ENCODE results near the gene RHOBTB3.
"Not testable (repeated sequence)": the region's sequence is repeated elsewhere in the genome, so short reads cannot be mapped to it uniquely, and the experiment has no call there.

RHOBTB3 gene, protein sequence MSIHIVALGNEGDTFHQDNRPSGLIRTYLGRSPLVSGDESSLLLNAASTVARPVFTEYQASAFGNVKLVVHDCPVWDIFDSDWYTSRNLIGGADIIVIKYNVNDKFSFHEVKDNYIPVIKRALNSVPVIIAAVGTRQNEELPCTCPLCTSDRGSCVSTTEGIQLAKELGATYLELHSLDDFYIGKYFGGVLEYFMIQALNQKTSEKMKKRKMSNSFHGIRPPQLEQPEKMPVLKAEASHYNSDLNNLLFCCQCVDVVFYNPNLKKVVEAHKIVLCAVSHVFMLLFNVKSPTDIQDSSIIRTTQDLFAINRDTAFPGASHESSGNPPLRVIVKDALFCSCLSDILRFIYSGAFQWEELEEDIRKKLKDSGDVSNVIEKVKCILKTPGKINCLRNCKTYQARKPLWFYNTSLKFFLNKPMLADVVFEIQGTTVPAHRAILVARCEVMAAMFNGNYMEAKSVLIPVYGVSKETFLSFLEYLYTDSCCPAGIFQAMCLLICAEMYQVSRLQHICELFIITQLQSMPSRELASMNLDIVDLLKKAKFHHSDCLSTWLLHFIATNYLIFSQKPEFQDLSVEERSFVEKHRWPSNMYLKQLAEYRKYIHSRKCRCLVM

DNA sequence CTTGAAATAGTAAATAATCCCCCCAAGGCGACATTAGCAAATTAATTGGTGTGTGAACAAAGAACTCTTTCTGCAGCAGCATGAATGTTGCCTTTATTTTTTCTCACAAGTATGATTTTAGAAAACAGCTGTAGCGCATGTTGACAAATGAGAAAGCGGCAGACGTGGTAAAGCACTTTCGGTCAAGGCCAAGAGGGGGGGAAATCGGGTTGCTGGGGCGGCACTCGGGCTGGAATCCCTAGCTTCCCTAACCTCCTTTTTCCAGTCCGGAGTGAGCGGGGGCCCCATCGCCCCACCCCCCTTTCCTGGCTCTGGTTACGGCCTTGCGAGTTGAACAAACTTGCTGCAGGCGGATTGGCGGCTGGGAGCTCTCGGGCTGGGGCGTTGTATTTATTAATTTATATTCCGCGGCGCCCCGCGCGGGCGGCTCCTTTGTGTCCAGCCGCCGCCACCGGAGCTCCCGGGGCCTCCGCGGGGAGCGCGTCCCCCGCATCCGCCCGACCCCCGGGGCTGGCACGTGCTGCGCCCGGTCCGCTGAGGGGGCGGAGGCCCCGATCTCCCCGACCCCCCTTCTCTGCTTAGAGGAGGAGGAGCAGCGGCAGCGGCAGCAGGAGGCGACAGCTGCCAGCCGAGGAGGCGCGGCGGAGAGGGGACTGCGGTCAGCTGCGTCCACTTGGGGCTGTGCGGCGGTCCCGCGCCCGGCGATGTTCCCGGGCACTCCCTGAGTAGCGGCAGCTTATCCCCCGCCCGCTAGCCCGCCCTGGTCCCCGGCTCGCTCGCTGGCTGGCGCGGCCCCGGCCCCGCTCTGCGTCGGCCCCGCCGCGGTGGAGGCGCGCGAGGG is at the start of gene RHOBTB3:
RHOBTB3 (plus strand) TSS at position 607 of the 841 bp plus-strand sequence. CDS start 347 bp downstream, outside the sequence.
- DNase-seq, result peak; percentile 85

DNA sequence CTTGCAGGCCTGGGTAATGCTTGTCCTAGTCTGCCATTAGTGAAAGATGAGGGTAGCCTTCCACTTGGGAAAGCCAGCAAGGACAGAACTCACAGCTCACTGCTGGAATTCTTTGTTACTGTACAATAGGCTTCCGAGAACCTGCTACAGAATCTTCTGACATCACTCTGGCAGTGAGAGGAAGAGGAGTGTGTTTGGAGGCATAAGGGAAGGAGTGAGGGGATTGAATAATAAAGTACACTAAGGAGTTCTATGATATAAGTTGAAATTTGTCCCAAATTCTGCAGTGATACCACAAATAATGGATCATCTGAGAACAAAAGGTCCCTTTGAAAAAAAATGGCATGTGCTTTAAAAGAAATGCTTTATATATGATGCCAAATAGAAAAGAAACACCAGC is 48.2 kb upstream of the RHOBTB3 start, which contains the start of gene SPATA9:
SPATA9 (minus strand) TSS at position 101 of the 400 bp plus-strand sequence. CDS start 137 bp downstream, outside the sequence.
- no peak for DNase-seq

DNA sequence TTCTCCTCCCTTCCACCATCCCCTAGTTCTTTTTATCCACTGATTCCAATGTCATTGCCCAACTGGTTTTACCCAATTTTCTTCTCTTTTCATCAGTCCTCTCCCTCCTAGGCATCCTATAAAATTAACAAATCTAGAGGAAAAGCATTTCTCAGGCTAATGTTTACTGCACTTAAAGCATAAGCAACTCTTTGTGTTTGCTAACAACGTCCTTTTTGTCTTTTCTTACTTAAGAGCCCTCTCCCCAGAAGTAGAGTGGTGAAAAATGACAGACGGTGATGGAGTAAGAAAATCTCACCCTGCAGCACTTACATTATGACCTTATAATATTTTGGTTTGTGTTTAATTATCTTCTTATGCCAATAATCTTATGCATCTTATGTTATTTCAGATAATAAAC is 46.8 kb upstream of the RHOBTB3 start:
- no peak for DNase-seq

DNA sequence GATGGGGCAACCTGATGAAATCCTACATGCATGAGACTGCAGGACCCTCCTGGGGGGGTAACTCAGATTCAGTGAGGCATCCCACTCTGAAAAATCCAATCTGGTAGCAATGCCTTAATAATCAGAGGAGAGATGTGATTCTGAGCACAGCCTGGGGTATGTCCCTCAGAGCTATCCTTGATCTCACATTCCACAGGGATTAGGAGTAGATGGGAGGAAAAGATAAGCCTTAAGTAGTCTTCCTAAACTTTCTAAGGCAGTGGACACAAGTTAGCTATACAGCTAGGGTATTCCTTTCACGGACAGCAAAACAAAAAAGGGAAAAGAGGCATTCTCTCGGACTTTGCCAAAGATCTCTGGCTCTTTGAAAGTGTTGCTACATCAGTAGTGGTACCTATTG is 44.5 kb upstream of the RHOBTB3 start:
- no peak for DNase-seq

DNA sequence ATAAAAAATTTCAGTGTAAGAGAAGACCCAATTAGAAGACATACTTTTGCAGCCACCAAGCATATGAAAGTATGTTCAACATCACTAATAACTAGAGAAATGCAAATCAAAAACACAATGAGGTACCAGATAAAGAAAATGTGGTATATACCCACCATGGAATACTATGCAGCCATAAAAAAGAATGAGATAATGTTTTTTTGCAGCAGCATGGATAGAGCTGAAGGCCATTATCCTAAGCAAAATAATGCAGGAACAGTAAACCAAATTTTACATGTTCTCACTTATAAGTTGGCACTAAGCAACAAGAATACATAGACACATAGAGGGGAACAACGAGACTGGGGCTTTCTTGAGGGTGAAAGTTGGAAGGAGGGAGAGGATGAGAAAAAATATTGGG is 41.5 kb upstream of the RHOBTB3 start:
- no peak for DNase-seq

DNA sequence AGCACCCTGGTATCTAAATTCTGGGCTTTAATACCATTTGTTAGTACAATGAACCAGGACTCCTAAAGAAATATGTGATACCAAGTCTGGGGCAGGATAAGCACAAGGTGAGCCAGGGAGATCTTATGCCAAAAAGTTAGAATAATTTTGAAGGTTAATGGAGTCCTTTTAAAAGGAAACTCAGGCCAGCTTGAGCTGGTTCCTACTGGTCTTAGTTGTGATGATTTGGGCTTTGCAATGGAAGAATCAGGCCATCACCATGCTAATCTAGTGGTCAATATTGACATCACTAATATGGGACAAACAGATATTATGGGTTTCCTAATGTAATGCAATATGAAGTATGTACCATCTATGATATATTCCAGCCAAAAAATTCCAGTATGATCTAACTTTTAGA is 40.8 kb upstream of the RHOBTB3 start:
- DNase-seq, result no peak

DNA sequence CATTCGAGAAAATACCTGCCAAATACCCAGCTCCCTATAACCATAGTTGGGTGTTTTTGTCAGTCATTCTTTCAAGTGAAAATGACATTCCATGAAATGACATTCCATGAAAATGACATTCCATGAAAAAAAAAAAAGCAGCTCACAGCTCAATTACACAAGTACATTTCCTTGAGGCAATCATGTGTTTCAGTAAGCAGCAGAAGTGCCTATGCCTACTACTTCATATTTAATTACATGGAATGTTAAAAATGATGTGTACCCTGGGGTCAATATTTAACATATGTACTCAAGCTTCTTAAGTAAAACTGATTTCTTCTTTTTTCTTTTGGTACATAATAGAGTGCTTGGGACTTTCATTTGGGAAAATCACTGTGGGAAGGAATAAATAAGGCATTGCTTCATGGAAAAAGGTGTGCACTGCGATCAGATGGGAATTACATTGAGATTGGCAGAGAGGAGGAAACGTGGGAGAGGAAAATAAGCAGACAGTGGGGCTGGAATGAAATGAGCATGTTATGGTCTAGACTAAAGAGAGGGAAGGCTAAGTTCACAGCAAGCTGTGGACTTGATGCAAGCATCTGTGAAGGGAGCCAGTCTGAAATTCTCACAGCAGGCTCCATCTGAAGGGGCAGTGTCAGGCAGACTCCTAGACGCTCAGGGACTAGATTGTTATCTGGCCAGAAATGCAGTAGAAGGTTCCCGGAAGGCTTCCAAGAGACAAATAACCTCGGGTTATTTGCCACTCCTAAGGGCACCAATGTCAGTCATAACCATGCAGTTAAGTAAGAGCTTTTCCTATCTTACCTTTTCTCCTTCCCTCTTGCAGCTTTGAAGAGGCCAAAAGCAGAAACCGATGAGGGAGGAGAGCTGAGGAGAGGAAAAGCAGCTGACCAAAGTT is 33.1 kb upstream of the RHOBTB3 start:
- no peak for DNase-seq

DNA sequence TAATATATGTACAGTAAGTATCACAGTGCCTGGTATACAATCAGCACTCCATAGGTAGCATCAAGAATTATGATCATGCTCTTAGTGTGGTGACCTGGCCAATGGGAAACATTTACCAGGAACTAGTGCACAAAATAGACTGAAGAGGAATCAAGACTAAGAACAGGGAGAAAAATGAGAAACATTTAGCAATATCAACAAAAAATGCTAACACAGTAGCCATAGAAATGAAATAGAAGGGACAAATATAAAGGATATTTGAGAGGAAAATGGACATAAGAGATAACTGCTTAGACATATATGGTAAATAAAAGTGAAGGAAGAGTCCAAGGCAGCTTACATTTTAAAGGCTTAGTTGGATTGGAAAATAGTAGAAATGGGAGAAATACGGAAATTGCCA is 31.8 kb upstream of the RHOBTB3 start:
- no peak for DNase-seq

DNA sequence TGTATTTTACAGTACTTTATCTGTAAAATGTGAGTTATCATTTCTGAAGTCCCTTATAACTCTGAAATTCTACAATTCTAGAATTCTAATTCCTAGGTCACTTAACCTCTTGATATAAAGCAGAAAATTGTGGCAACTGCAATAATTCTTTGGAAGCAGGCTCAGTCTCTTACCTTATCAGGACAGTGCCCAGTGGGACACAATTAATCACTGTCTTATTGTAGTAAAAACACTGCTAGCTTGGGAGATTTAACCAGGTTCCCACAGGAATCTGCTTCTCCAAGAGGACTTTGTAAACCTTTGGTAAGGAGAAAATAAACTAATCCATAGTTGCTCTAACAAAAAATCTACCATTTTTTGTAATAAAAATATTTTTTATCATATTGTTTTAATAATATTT is 30.1 kb upstream of the RHOBTB3 start:
- no peak for DNase-seq

DNA sequence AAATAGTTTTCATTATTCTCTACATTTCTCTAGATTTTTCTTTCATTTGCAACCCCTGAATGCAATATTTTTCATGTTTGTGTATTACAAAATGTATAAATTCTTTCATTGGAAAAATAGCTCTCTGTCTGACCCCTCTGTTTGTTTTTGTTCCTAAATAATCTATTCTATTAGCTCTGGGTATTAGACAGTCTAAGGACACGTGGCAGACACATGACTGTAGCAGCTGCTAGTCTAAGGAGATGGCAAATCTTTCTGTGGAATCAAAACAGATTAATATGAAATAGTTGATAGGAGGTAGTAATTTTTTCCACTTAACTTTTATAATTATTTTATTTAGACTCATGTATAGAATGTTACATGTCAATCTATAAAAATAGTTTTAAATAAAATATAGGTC is 27.0 kb upstream of the RHOBTB3 start:
- no peak for DNase-seq

DNA sequence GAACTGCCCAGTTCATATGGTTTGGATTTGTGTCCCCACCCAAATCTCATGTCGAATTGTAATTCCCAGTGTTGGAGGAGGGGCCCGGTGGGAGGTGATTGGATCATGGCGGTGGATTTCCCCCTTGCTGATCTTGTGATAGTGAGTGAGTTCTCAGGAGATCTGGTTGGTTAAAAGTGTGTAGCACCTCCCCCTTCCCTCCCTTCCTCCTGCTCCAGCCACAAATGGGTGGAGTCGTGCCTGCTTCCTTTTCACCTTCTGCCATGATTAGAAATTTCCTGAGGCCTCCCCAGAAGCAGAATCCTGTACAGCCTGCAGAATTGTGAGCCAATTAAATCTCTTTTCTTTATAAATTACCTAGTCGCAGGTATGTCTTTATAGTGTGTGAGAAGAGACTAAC is 24.9 kb upstream of the RHOBTB3 start:
- DNase-seq, result not testable (repeated sequence)

DNA sequence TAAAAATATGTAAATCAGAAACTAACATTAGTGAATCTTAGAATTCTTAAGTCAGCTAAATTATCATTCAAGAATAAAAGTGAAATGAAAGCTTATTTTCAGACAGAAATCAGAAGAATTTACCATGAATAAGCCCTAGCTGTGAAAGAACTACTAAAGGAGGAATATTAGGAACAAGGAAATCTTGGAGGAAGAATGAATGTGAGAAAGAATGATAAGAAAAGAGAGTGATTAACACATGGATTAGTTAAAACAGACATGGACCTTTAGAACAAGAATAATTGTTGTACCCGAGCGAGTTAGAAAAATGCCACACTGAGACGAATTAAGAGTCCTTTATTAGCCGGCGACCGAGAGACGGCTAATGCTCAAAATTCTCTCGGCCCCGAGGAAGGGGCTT is 24.1 kb upstream of the RHOBTB3 start:
- DNase-seq, result no peak

DNA sequence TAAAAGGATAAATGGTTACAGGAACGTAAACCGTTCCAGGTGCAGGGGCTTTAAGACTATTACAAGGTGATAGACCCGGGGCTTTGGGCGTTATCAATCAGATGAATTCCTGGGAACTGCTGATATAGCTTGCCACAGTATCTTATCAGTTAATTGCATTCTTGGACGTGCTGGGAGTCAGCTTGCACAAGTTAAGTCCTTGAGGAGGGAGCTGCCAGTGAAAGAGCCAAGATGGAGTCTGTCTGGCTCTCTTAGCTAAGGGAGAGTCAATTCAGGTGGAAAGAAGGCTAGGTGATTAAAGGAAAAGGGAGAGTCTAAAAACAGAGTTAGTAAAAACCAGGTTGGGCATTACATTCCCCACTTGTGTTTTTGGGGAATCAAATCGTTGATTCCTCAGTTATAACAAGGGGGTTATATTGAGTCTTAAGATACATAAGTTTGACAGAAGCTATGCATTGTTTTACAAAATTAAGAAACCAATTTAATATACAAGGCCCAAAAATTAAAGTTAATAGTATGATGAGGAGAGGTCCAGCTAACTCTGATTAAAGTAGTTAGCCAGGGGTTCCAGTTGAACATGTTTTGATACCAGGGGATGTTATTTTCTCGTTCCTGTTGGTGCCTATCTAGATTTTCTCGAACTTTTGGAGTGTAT is 23.5 kb upstream of the RHOBTB3 start:
- DNase-seq, result not testable (repeated sequence)

DNA sequence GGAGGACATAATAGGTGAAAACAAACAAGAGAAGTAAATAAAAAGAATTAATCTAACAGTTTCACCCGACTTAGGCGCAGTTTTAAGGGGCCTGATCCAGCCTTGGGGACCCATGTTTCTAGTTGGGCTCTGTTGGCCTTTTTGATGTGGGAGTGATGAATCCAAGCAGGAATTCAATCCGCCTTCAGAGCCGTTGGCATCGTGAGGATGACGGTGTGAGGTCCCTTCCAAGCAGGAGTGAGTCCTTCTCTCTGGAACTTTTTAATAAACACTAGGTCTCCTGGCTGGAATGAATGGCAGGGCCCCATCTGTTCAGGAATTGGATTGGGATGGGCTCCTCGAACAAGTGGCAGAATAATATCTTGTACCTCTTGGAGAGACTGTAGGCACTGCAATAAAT is 22.3 kb upstream of the RHOBTB3 start:
- DNase-seq, result no peak

DNA sequence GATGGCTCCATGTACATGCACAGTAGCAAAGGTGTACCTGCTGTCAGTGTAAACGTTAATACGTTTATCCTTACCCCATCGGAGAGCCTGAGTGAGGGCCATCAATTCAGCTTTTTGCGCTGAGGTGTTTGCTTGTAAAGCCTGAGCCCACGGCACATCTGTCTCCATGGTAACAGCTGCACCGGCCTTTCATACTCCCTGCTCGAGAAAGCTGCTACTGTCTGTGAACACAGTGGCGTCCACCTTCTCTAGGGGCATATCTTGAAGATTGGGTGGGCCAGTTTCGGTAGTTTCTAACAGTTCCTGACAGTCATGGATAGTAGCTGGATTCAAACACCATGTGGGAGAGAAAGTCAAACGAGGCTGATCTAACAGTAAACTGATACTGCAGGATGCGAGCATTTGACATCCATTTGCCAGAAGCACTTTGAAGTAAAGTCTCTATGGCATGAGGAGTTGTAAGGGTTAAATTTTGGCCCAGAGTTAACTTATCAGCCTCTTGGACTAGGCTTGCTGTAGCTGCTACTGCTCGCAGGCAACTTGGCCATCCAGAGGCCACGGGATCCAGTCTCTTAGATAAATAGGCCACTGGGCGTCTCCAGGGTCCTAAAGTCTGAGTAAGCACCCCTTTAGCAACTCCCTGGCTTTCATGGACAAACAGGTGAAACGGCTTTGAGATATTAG is 21.0 kb upstream of the RHOBTB3 start:
- DNase-seq, result peak; percentile 89

DNA sequence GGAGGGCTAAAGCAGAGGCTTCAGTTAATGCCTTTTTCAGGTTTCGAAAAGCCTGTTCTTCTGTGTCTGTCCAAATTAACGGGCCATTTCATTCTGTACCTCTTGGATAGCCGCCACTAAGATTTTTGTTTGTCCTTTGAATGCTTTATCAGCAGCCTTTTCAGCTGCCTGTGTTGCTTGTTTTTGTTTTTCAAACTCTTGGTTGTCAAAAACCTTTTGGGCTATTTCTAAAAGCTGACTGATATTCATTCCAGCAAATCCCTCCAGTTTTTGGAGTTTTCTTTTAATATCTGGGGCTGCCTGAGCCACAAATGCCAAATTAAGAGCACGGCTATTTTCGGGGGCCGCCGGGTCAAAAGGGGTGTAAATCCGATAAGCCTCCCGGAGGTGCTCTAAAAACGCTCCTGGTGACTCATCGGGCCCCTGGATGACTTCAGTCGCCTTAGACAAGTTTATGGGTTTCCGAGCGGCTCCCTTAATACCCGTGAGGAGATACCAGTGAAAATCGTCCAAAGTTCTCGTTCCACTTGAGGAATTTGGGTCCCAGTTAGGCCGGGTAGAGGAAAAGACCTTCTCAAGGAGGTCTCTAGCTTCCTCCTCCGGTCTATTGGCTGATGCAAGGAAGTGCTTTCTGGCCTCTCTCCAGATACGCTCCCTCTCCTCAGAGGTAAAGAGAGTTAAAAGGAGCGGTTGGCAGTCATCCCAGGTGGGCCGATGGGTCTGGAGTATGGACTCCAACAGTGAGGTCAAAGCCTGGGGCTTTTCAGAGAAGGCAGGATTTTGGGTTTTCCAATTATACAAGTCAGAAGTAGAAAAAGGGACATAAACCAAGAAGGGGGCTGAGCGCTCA is 20.3 kb upstream of the RHOBTB3 start:
- not testable (repeated sequence) for DNase-seq

DNA sequence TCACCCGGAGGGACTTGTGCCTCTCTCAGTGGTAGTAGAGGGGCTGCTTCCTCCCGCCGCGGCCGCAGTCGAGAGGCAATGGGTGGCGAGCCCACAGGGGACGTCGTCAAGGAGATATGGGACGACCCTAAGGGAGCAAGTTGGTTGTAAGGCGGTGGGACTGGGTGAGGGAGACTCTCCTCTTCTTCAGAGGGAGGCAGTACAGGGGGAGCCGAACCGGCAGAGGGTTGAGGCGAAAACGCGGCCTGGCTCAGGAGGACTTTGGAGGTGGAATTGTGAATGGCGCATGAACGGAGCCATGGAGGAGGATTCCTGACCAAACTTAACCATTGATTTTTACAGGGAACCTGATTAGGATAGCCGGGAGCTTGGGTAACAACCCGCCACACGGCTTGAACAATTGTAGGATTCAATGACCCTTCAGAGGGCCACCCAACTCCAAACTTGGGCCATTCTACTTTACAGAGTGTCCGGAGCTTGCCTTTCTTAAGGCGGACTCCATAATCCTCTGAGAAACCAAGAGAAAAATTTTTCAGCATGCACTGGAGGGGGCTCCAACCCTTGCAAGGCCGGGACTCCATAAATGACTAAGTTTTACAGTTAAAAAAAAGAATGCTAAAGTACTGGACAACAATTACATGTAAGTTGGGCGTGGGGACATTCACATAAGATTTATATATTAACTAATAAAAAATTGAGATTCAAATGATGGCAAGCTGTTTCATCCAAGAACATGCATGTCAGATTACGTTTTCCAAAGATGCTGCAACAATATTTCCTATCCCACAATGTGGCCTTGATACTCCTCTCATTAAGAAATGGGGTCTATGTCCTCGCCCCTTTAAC is 19.4 kb upstream of the RHOBTB3 start:
- DNase-seq, result no peak

DNA sequence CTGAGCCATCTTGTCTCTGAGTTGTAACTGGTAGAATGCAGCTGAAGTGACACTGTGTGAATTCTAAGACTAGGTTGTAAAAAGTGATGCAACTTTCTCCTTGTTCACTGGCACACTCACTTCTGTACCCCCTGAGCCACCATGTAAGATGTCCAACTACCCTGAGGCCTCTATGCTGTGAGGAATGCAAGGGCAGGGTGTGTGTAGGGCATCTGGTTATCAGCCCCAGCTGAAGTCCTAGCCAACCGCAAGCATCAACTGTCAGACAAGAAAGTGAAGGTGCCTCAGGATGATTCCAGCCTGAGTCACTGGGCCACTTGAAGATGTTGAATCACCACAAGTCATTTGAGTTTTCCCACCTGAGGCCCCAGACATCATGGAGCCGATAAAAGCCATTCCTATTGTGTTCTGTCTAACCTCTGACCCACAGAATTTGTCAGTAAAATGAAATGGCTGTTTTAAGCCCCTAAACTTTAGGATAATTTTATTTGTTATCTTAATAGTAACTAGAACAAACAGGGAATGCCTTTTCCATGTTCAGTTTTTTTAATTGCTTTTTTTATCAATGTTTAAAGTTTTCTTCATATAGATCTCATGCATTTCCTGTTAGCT is 18.7 kb upstream of the RHOBTB3 start:
- DNase-seq, result peak; percentile 99

DNA sequence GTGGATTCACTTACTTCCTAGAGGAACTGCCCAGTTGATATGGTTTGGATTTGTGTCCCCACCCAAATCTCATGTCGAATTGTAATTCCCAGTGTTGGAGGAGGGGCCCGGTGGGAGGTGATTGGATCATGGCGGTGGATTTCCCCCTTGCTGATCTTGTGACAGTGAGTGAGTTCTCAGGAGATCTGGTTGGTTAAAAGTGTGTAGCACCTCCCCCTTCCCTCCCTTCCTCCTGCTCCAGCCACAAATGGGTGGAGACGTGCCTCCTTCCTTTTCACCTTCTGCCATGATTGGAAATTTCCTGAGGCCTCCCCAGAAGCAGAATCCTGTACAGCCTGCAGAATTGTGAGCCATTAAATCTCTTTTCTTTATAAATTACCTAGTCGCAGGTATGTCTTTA is 17.9 kb upstream of the RHOBTB3 start:
- not testable (repeated sequence) for DNase-seq
